Effector CD4-positive, alpha-beta T cell (primary cell): Measurements from ENCODE around the gene C5AR2.
A peak's percentile ranks its signal among the peaks of the same experiment; 100 is the strongest.
"Not testable (repeated sequence)": the region's sequence is repeated elsewhere in the genome, so short reads cannot be mapped to it uniquely, and the experiment has no call there.

ENCODE experiments used
- DNase-seq: peaks from one replicate; pipeline ENCODE4 v3.0.0-alpha.2; 2020
- total RNA-seq: gene quantifications from one replicate; lab custom pipeline; 2026; lab: John Stamatoyannopoulos, UW

Gene C5AR2
- total RNA-seq = 1.5 reads per million

- DNase-seq = no peak
Observed at GRCh38 chr19:47331931-47332547, at the start of gene C5AR2. C5AR2 (plus strand) TSS chr19:47332175; CDS start chr19:47340800, 8,625 bp downstream.

- no peak for DNase-seq
Observed at GRCh38 chr19:47283405-47284059, 48.4 kb upstream of the C5AR2 start.

DNA sequence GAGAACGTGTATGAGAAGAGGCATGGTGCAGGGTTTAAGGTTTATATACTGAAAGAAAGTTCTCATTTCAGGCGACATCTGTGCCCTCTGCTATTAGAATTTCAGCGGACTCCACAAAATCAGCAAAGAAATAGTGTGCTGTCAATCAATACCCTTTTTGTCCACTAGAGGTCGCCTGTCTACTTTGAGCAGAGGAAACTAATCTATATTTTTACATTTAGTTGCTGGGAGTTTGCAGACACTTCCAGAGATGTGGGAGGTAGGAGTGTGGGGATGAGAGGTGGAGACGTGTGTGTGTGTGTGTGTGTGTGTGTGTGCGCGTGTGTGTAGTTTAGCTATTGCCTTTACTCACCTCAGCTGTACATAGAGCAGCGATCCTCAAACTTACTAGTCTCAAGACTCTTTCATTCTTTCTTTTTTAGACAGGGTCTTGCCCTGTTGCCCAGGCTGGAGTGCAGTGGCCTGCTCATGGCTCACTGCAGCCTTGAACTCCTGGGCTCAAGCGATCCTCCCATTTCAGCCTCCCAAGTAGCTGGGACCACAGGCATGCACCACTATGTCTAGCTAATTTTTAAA, 47.6 kb upstream of the C5AR2 start:
- DNase-seq = peak; percentile 65

GRCh38 chr19:47296036-47296435, 35.9 kb upstream of the C5AR2 start:
- peak; percentile 80 for DNase-seq

- not testable (repeated sequence) for DNase-seq
Observed at GRCh38 chr19:47300867-47301266, 31.1 kb upstream of the C5AR2 start.

DNA sequence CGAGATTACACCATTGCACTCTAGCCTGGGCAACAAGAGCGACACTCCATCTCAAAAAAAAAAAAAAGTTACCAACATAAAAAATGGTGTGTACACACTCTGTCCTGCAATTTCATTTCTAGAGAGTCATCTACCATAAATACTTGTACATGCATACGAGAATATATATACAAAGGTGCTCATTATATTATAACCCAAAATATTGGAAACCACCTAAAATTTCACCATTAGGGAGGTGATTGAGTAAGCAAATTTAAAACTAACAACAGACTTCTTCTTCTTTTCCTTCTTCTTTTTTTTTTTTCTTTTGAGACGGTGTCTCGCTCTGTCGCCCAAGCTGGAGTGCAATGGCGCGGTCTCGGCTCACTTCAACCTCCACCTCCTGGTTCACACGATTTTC, 29.7 kb upstream of the C5AR2 start:
- no peak for DNase-seq

GRCh38 chr19:47303966-47304365, 28.0 kb upstream of the C5AR2 start:
- no peak for DNase-seq

DNA sequence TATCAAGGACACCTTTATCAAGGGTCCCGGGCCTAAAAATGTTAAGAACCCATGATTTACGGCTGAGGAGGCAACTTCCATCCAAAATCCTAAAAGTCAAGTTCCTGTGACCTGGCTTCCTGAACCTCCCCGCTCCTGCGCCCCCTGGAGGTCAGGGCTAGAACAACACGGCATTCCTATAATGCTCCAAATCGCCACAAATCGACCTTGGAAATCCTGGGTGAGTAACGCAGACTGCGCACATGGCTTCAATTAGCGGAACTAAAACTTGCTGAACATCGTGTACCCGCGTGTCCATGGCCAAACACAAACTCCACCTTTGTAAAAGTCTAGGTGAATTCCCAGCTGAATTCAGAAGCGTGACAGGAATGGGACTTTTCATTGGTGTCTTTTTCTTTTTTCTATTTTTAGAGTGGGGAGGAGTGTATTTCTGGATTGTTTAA, 26.6 kb upstream of the C5AR2 start:
- DNase-seq = peak; percentile 57

DNA sequence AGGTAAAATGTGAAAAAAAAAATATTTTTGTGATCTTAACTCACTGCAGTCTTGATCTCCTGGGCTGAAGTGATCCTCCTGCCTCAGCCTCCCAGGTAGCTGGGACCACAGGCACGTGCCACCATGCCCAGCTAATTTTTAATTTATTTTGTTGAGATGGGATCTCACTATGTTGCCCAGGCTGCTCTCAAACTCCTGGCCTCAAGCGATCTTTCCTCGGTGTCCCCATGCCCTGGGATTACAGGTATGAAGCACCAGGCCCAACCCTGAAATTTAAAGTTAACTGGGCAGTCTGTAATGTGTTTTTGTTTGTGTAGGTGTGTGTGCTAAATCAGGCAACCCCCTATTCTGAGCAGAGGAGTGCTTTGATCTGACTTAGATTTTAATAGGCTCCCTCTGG, 25.7 kb upstream of the C5AR2 start:
- no peak for DNase-seq

DNA sequence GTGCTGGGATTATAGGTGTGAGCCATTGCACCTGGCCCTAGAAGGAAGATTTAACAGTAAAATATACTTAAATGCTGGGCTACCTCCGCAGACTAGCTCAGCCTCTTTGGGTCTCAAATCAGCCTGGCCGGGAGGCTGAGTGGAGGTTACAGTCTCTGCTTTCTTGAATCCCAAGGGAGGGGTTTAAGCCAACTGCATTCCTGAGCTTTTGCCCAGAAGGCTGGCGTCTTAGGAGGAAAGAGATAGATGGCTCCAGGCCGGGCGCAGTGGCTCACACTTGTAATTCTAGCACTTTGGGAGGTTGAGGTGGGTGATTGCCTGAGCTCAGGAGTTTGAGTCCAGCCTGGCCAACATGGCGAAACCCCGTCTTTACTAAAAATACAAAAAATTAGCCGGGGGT, 22.9 kb upstream of the C5AR2 start:
- no peak for DNase-seq

- no peak for DNase-seq
Observed at GRCh38 chr19:47309608-47310007, 22.4 kb upstream of the C5AR2 start, which contains the start of gene C5AR1. C5AR1 (plus strand) TSS chr19:47309861; CDS start chr19:47309896, 35 bp downstream.

GRCh38 chr19:47310323-47310722, 21.7 kb upstream of the C5AR2 start:
- no peak for DNase-seq

DNA sequence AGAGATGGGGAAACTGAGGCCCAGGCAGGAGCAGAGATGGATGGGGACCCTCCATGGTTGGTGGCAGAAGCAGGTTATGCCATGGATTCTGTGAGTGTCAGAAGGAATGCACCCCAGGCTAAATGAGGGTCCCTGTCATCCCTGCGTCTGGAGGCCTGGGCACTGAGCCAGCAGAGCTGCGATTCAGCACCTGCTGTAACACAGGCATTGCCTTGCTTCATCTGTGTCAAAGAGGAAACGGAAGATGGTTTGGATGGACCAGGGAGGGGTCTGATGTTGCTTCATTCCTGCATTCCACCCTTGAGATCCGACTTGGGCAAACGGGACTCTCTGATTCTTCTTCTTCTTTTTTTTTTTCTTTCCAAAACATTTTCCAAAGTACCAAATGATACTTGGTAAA, 21.2 kb upstream of the C5AR2 start:
- no peak for DNase-seq

DNA sequence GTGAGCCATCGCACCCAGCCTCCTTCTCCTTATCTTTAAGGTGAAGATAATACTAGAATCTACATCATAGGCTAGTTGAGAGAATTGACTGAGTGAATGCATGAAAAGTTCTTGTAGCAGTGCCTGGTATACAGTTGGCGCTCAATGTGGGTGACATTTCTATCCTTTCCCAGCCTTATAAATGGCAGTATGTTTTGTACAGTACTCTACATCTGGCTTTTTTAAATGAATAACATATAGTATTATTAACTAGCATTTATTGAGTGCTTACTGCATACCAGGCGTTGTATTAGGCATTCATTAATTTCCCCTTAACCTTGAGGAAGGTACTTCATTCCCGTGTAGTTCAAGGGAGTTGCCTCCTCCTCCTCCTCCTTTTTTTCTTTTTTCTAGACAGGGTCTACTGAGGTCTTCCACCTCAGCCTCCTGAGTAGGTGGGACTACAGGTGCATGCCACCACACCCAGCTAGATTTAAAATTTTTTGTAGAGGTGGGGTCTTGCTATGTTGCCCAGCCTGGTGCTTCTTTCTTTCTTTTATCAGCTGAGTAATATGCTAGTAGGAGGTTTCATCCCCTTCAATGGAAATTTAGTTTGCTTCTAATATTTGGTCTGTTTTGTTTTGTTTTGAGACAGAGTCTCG, 19.5 kb upstream of the C5AR2 start:
- no peak for DNase-seq

DNA sequence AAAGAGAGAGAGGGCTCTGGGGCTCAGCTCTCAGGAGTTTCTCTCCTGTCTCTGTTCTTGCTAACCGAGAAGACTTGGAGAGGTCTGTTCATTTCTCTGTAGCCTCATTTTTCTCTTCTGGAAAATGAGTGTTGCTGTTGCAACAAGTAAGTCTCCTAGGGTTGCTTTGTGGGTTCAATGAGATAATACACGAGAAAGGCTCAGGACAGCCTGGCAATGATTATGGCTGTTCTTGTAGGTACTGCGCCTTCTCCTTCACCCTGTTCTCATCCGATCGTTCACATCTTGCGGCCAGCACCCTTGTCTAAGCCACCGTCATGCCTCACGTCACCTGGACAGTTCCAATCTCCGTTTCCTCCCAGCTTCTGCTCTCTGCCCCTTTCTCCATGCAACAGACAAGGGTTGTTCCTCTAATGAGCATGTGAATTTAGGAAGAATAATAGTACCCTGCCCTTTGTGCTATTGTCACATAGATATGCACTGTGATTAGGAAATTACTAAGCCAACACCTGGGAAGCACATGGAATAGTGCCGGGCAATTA, 18.1 kb upstream of the C5AR2 start:
- no peak for DNase-seq

- DNase-seq = no peak
Observed at GRCh38 chr19:47315125-47315821, 16.7 kb upstream of the C5AR2 start.

DNA sequence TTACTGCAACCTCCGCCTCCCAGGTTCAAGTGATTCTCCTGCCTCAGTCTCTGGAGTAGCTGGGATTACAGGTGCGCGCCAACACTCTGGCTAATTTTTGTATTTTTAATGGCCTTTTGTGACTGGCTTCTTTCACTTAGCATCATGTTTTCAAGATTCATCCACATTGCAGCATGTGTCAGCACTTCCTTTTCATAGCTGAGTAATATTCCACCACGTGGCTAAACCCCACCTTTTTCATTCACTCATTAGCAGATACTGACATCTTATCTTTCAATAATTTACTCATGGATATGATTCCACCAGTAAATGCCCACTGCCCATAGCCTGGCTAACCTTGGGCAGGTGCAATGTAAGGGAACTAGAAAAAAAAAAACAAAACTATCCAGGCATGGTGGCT, 15.5 kb upstream of the C5AR2 start:
- DNase-seq = no peak

- DNase-seq = no peak
Observed at GRCh38 chr19:47319923-47320871, 11.8 kb upstream of the C5AR2 start.

GRCh38 chr19:47321630-47322029, 10.3 kb upstream of the C5AR2 start:
- DNase-seq = no peak

DNA sequence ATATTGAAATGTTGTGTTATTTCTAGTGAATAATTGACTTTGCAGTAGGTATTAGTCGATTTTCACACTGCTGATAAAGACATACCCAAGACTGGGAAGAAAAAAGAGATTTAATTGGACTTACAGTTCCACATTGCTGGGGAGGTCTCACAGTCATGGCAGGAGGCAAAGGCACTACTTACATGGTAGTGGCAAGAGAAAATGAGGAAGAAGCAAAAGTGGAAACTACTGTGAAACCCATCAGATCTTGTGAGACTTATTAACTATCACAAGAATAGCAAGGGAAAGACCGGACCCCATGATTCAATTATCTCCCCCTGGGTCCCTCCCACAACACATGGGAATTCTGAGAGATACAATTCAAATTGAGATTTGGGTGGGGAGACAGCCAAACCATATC, 9.9 kb upstream of the C5AR2 start:
- DNase-seq = no peak

DNA sequence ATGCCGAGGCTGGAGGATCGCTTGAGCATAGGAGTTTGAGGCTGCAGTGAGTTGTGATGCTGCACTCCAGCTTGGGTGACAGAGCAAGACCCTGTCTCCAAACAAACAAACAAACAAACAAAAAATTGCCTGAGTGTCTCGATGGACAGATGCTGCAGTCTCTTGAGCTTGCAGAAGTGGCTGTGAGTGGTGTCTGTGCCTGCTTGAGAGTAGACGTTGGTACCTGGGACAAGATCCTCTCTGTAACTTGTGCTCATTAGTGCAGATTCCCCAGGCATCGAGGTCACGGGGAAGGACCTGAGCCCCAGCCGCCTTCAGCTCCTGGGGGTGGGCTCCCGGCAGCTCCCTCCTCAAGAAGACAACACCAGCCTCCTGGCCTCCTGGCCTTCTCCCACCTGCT, 8.6 kb upstream of the C5AR2 start:
- DNase-seq = no peak

DNA sequence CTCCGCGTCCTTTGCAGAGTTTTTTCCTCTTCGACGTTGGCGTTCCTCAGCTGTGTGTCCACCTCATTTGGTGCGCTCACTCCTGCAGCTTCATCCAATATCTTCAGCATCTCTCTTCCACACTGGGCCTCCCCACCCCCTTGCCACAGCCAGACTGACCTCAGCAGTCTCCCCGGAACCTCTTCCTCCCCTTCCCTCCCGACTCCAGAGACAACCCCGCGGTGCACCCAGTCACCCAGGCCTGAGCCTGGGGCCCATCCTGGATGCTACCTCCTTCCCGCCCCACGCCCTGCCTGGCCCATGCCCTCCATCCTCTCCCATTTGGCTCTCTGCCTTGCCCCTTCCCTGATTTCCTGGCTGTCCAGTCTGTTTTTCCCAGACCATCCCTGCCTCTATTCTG, 8.1 kb upstream of the C5AR2 start:
- DNase-seq = no peak
